ENCODE results near the gene DZIP1.

- no peak for TF ChIP-seq CEBPB (IDR thresholded peaks at IDR 0.05)
- TF ChIP-seq TAF1 (IDR thresholded peaks at IDR 0.05; ENCODE audit: low read depth) = no peak
- TF ChIP-seq EP300 (IDR thresholded peaks at IDR 0.05; ENCODE audit: borderline replicate concordance) = no peak
- TF ChIP-seq TEAD4 (IDR thresholded peaks at IDR 0.05) = no peak
- no peak for TF ChIP-seq EGR1 (IDR thresholded peaks at IDR 0.05)
- no peak for TF ChIP-seq ZBTB7A (IDR thresholded peaks at IDR 0.05; ENCODE audit: low read depth)
- TF ChIP-seq CREB1 (IDR thresholded peaks at IDR 0.05; ENCODE audit: low read depth) = no peak
- TF ChIP-seq RAD21 (IDR thresholded peaks at IDR 0.05; ENCODE audit: low read depth) = no peak
- TF ChIP-seq TCF12 (IDR thresholded peaks at IDR 0.05; ENCODE audit: low read depth) = no peak
- TF ChIP-seq, protein P1, sequence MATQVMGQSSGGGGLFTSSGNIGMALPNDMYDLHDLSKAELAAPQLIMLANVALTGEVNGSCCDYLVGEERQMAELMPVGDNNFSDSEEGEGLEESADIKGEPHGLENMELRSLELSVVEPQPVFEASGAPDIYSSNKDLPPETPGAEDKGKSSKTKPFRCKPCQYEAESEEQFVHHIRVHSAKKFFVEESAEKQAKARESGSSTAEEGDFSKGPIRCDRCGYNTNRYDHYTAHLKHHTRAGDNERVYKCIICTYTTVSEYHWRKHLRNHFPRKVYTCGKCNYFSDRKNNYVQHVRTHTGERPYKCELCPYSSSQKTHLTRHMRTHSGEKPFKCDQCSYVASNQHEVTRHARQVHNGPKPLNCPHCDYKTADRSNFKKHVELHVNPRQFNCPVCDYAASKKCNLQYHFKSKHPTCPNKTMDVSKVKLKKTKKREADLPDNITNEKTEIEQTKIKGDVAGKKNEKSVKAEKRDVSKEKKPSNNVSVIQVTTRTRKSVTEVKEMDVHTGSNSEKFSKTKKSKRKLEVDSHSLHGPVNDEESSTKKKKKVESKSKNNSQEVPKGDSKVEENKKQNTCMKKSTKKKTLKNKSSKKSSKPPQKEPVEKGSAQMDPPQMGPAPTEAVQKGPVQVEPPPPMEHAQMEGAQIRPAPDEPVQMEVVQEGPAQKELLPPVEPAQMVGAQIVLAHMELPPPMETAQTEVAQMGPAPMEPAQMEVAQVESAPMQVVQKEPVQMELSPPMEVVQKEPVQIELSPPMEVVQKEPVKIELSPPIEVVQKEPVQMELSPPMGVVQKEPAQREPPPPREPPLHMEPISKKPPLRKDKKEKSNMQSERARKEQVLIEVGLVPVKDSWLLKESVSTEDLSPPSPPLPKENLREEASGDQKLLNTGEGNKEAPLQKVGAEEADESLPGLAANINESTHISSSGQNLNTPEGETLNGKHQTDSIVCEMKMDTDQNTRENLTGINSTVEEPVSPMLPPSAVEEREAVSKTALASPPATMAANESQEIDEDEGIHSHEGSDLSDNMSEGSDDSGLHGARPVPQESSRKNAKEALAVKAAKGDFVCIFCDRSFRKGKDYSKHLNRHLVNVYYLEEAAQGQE (IDR thresholded peaks at IDR 0.05; ENCODE audit: low read depth) = no peak
- no peak for TF ChIP-seq YY1 (IDR thresholded peaks at IDR 0.05; ENCODE audit: low read depth)
Measured at GRCh38 chr13:95585867-95586266, 58.6 kb downstream of the DZIP1 start.
